GM18868 (cell line): ENCODE data around the gene TTLL8.

Experiments
- ATAC-seq: cut with Tn5 transposase; IDR thresholded peaks from one replicate; pipeline ENCODE4 v1.9.1; 2021; ENCODE audit warnings: mild to moderate bottlenecking, moderate library complexity; ENCODE audit not compliant: unreplicated experiment

Gene TTLL8

DNA sequence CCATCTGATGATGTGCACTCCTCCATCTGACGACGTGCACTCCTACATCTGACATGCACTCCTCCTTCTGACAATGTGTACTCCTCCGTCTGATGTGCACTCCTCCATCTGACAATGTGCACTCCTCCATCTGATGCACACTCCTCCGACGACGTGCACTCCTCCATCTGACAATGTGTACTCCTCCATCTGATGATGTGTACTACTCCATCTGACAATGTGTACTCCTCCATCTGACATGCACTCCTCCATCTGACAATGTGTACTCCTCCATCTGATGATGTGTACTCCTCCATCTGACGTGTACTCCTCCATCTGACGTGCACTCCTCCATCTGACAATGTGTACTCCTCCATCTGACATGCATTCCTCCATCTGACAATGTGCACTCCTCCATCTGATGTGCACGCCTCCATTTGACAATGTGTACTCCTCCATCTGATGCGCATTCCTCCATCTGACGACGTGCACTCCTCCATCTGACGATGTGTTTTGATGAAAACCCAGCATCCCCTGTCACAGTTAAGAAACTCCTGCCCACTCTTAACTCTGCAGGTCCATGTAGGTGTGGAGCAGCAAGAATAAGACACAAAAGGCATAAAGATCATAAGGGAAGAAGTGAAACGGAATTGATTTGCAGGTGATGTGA, 35.8 kb downstream of the TTLL8 start:
- ATAC-seq, result no peak

- no peak for ATAC-seq
Measured at GRCh38 chr22:50020606-50021005, 37.5 kb downstream of the TTLL8 start.

GRCh38 chr22:50019316-50019715, 38.8 kb downstream of the TTLL8 start:
- ATAC-seq, result no peak

DNA sequence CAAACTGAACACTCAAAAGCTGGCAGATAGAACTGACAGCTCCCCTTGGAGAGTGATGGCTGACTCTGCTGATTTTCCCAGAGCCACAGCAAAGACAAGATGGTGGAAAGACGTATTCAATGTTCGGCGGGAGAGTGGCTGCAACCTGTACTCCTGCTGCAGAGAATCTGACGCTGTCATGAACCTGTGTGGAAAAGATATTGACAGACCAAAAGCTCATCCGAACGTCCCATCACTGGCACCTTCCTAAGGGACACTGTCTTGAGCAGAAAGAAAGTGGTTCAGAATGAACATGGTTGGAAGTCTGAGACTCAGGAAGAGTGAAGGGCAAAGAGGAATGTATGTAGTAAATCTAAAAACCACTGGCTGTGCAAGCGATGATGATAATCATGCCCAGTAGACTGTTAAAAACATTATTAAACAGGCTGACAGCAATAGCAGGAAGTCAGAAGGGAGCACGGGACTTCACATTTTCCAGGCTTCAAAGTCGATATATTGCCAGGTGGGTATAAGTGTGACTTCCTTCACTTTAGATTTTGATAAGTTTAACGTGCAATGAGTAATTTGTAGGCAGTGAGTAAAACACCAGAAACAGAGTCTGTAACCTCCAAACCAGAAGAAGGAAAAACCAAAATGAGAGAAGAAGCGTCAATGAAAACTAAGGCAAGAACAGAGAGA, 39.4 kb downstream of the TTLL8 start:
- ATAC-seq, result no peak

GRCh38 chr22:50017701-50018224, 40.3 kb downstream of the TTLL8 start:
- ATAC-seq, result no peak

DNA sequence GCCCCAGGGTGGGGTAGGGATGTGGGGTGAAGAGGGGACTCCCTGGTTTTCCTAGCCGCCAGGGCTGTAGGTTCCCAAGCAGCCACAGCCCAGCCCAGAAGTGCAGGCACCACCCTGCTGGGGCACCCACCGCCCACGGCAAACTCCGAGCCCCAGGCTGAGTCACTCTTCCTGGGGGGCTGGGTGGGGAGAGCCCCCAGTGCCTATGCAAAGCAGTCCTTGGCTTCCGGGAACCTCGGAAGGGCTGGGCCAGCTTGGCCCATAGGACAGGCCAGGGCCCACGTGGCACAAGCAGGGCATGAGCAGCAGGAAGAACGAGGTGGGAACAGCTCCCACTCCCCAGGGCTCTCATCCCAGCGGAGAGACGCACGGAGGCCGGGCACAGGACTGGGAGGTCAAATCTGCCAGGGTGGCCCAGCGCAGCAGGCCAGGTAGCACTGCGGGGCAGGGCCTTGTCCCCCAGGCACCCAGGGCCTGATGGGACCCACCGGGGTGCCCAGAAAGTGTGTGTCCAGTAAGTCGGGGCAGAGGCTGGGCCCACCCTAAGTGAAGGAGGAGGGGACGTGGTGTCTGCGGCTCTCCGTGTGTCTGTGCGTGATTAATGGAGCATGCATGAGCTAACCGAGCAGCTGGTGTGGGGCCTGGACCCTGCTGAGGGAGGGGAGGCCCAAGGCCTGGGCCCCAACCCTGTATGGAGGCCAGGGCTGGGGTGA, 41.0 kb downstream of the TTLL8 start:
- ATAC-seq, result no peak

DNA sequence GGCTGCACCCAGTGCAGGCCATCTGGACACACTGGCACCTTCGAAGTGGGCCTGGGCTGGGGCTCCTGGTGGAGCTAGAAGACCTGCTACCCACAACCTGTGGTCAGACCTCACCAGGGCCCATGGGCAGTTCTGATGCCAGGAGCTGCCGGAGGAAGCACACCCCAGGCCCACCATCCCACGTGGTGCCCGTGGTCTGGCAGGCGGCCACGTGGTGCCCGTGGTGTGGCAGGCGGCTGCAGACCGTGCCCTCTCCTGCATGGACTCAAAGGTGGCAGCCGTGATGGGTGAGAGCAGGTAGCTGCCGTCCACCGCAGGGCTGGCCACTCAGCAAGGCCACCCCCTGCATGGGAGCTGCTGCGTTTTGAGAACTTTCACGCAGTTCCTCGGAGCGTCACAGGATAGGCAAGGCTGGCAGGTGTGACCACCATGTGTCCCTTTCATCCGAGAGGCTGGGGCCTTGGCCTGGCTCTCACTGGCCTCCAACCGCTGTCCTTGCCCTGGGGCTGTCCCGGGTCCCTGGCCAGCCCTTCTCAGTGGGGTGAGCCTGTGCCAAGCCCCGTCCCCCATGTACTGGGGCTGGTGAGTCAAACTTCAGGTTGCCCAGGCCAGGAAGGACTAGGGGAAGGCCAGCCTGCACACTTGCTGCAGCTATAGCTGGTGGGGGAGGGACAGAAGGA, 41.6 kb downstream of the TTLL8 start:
- no peak for ATAC-seq

- ATAC-seq, result no peak
Measured at GRCh38 chr22:50015451-50016307, 42.4 kb downstream of the TTLL8 start.

DNA sequence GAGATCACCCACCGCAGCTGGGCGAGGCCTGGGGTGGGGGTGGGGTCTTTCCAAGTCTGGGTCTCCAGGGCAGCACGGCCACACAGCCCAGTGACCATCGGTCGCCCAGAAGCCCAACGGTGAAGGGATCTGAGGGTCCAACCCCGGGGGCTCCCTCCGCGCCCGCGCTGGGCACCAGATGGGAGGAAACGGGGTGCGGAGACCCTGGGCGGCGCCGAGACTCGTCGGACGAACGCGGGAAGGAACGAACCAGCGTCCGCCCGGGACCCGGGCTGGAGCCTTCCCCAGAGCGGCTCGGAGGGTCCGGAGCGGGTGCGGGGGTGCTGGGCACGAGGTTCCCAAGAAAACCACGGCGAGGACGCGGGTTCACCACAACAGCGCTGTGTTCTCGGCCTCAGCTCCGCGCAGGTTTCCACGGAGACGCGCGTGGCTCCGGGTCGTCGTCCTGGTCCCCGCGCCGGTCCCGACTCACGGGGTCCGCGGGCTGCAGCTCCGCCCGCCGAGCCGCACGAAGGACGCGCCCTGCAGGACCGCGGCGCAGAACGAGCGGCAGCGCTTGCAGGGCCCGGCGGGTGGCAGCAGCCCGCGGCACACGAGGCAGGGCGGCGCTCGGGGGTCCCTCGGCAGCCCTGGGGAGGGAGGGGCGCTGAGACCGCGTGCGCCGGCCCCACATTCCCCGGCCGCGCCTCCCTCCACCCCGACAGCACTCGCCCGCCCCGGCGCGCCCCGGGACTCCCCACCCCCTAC, 43.3 kb downstream of the TTLL8 start:
- no peak for ATAC-seq

DNA sequence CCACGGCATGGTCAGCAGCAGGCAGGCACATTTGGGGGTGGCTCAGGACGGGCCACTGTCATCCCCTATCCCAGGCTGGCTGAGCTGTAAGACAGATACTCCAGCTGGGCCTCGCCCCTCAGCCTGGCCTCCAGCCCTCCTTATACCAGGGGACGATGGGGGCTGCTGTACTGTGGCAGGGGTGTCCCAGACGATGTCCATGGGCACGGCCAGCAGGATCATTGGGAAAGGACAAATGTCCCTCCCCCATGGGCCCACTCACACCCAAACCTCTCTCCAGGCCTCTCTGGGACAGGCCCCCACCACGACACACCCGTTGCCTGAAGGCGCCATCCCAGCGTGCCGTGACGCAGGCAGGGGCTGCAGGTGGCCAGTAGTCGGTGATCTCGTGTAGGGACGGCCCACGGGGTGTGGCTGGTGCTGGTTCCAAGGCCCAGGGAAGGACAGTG, 44.0 kb downstream of the TTLL8 start:
- ATAC-seq, result no peak

DNA sequence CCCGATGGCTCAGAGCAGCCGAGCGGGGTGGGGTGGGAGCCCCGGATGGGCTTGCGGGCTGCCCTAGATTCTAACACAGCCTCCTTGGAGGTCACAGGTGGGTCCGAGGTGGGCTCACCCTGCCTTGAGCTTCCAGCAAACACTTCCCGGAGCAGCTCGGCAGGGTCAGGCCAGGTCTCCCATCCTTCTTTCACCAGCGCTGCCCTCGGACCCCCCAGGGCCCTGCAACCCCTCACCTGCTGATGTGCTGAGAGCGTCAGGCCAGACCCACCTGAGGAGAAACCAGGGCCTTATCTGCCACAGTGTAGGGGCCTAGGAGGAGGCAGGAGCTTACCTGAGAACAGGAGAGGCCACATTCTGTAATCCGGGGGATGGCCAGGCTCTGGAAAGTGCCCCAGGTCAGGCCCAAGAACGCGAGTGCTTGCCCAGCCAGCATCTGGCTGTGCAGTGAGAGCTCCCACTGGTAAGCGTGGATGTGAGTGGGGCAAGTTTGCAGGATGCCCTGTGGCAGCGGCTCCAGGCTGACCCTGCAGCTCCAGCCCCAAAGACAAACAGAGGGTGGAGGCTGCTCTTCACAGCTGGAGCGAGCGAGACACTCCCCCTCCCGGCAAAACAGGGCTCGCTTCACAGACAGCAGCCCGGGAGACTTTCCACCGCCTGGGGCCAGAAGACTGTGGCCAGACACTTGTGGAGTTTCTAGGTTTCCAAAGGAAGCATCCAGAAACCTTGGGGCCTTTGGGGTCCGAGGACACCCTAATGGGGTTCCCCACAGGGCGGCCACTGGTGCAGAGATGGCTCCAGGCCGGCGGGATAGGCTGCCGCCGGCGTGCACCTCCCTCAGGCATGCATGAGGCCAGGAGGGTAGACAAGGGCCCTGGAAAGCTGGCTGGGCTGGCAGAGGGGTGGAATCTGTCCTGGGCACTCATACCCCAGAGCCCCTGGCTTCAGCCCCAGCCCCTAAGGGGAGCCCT, 45.6 kb downstream of the TTLL8 start, which contains the start of gene IL17REL:
TSS of gene IL17REL (minus strand) at position 555 of the 971 bp plus-strand sequence. CDS start at position 436, 119 bp downstream.
- no peak for ATAC-seq

DNA sequence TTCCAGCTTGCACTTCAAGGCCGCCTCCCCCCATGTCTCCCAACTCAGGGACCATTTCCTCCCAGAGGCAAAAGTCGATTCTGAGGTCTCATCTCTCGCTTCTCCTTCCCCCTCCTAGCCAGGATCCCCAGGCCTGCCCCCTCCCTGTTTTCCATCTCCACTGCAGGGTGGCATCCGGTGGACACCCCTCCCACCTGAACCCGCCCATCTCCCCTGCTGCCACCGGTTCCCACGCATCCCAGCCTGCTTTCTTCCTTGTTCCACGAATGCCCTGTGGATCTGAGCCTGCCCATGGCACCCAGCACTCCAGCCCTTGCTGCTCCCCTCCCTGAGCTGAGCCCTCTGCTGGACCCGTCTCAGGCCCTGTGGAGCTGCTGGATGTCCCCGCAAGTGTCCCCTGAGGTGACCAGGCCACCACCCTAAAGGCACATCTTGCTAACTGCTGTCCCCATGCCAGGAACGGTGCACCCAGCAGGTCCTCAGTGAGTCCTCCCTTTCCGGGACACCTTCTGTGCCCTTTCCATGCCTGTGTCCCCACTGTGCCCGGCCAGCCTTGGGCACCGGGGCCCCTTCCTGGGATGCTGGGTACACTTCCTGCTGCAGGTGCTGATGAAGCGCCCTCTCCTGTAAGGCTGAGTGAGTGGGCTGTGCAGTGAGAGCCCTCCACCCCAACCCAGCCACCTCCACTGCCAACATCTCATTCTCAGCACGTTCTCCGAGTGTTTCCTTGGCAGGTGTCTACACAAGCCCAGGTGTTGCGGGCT, 46.5 kb downstream of the TTLL8 start:
- no peak for ATAC-seq

GRCh38 chr22:50010676-50011446, 47.2 kb downstream of the TTLL8 start:
- ATAC-seq, result peak; percentile 34

GRCh38 chr22:50009765-50010675, 48.1 kb downstream of the TTLL8 start:
- ATAC-seq, result peak; percentile 8

GRCh38 chr22:50009251-50009650, 48.8 kb downstream of the TTLL8 start:
- no peak for ATAC-seq
